Stimulated activated effector memory CD8-positive, alpha-beta T cell treated with anti-CD3 and anti-CD28 coated beads, Interleukin-12 subunit alpha, Interleukin-12 subunit beta, amount 100 ng/mL, for 72 hours (primary cell): ENCODE results near the gene PALD1.

Experiments
- ATAC-seq: fragments of 150-1000 bp; cut with Tn5 transposase; 2 replicates; pipeline ENCODE4 v1.10.0; 2021
- DNase-seq, 2 donors: peaks; one replicate each; pipeline ENCODE4 v3.0.0; 2021 to 2022; ENCODE audit warnings: low spot score in 2 of 2
- H3K27ac Mint-ChIP-seq: one replicate; pipeline ENCODE4 v1.8.0; 2022; ENCODE audit warnings: mild to moderate bottlenecking, mixed read lengths
- H3K36me3 Mint-ChIP-seq: one replicate; pipeline ENCODE4 v1.8.0; 2022; ENCODE audit warnings: mild to moderate bottlenecking, mixed read lengths
- H3K4me1 Mint-ChIP-seq: one replicate; pipeline ENCODE4 v1.8.0; 2022; ENCODE audit warnings: mixed read lengths
- H3K4me3 Mint-ChIP-seq: one replicate; pipeline ENCODE4 v1.8.0; 2022; ENCODE audit warnings: mild to moderate bottlenecking, mixed read lengths
- H3K9me3 Mint-ChIP-seq: one replicate; pipeline ENCODE4 v1.8.0; 2022; ENCODE audit warnings: mixed read lengths

PALD1 gene

GRCh38 chr10:70528741-70529362 lies 50.3 kb downstream of the PALD1 start:
- DNase-seq (no peak), ATAC-seq (no peak)
- H3K4me1 Mint-ChIP-seq: no peaks in the 10 kb centered on the region
- no peaks in the 10 kb centered on the region for H3K36me3 Mint-ChIP-seq
- no peaks in the 10 kb centered on the region for H3K9me3 Mint-ChIP-seq
- no peak overlapping the region for H3K27ac Mint-ChIP-seq
- no peak overlapping the region for H3K4me3 Mint-ChIP-seq

DNA sequence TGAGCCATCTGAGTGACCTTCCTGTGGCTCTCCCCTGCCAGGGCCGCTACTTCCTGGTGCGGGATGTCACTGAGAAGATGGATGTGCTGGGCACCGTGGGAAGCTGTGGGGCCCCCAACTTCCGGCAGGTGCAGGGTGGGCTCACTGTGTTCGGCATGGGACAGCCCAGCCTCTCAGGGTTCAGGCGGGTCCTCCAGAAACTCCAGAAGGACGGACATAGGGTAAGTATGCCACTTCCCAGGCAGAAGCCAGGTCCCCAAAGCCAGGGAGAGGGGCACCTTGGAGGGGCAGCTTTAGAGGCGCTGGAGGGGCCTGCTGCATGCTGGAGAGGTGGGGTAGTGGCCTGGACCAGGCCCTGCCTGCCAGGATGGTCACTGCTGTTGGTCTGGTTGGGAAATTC lies 51.3 kb downstream of the PALD1 start:
- no peak overlapping the region for H3K27ac Mint-ChIP-seq
- H3K9me3 Mint-ChIP-seq: no peaks in the 10 kb centered on the region
- no peaks in the 10 kb centered on the region for H3K4me1 Mint-ChIP-seq
- ATAC-seq (no peak), DNase-seq (no peak)
- H3K36me3 Mint-ChIP-seq: no peaks in the 10 kb centered on the region
- H3K4me3 Mint-ChIP-seq: no peak overlapping the region

DNA sequence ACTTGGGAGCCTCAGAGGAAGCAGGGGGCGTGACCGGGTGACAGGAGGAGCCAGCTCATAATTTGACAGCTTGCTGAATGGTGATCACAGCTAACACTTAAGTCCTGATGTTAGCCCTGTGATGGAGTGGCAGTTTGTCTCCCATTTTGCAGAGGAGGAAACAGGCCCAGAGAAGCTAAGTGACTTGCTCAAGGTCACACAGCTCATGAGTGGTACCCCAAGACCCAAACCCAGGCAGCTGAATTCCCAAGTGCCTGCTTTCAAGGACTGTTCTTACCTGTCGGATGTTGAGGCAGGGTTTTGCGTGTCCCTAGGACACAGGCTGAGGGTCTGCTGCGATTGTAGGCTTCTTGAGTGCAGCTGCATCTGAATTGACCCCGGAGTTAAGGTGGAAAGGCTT lies 51.7 kb downstream of the PALD1 start:
- no peak for DNase-seq
- Mint-ChIP-seq H3K27ac (no peak overlapping the region), H3K4me1 (no peaks in the 10 kb centered on the region), H3K9me3 (no peaks in the 10 kb centered on the region), H3K36me3 (no peaks in the 10 kb centered on the region), H3K4me3 (no peak overlapping the region)
- no peak for ATAC-seq

GRCh38 chr10:70532554-70533188 lies 54.1 kb downstream of the PALD1 start:
- Mint-ChIP-seq H3K27ac (no peak overlapping the region), H3K36me3 (no peaks in the 10 kb centered on the region), H3K9me3 (no peaks in the 10 kb centered on the region), H3K4me1 (no peaks in the 10 kb centered on the region), H3K4me3 (no peak overlapping the region)
- DNase-seq: no peak
- ATAC-seq: peak; percentile 25

DNA sequence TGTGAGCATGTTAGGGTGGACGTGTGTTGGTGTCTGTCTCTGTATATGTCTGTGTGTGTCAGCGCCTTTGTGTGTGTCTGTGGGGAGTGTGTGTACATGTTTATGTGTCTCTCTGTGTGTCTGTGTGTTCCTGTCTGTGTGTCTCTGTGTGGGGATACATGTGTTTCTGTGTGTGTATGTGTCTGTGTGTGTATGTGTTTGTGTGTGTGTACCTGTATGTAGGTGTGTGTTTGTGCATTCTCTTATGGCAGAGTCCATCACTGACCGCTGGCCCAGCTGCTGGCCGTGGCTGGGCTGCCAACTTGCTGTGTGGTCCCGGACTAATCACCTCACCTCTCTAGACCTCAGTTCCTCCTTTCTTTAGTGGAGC lies 54.6 kb downstream of the PALD1 start:
- Mint-ChIP-seq H3K4me3 (no peak overlapping the region), H3K27ac (no peak overlapping the region), H3K9me3 (no peaks in the 10 kb centered on the region), H3K4me1 (no peaks in the 10 kb centered on the region), H3K36me3 (no peaks in the 10 kb centered on the region)
- DNase-seq: no peak
- no peak for ATAC-seq

DNA sequence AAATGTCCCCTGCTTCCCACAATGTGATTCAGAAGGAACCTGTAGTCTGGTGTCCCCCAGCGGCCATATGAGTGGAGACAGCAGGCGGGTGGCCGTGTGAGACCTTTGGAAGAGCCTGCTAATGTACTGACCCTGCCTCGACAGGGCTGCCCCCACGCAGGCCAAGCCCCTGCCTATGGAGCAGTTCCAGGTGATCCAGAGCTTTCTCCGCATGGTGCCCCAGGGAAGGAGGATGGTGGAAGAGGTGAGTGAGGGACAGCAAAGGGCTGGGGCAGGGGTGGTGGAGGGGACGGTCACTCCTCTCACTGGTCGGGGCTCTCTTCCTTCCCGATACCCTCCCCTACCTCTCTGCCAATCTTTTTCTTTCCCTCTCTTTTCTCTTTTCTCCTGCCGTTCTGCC lies 55.7 kb downstream of the PALD1 start:
- Mint-ChIP-seq H3K4me1 (no peaks in the 10 kb centered on the region), H3K27ac (no peak overlapping the region), H3K4me3 (no peak overlapping the region), H3K9me3 (no peaks in the 10 kb centered on the region), H3K36me3 (no peaks in the 10 kb centered on the region)
- ATAC-seq (no peak), DNase-seq (no peak)

DNA sequence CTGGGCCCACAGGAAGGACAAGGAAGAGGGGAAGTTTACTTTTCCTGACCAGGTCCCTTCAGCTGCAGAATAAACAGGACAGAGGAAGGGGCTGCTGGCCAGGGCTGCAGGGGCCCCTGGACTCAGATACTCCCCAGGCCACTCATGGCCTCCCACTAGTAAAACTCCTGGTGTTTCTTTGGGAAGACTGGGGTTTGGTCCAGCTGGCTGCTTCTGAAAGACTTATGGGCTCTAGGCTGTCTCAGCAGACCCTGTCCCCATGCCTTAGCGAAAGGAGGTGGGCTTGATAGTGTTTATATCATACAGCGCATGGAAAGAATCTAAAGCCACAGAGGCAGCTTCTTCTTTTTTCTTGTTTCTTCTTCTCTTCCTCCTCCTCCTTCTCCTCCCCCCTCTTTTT lies 56.4 kb downstream of the PALD1 start:
- H3K27ac Mint-ChIP-seq: no peak overlapping the region

DNA sequence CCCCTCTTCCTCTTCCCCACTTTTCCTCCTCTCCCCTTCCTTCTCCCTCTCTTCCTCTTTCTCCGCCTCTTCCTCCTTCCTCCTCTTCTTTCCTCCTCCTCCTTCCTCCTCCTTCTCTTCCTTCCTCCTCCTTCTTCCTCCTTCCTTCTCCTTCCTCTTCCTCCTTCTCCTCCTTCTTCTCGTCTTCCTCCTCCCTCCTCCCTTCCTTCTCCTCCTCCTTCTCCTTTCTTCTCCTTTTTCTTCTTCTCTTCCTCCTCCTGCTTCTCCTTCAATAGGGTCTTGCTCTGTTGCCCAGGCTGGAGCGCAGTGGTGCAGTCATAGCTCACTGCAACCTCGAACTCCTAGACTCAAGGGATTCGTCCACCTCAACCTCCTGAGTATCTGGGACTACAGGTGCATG lies 56.9 kb downstream of the PALD1 start:
- Mint-ChIP-seq H3K27ac (peak overlapping the region; percentile 13), H3K4me3 (no peak overlapping the region), H3K9me3 (no peaks in the 10 kb centered on the region)

More for the DNA sequence above, 56.4 kb downstream of the PALD1 start:
- no peak for ATAC-seq
- Mint-ChIP-seq H3K4me3 (no peak overlapping the region), H3K36me3 (no peaks in the 10 kb centered on the region), H3K4me1 (no peaks in the 10 kb centered on the region), H3K9me3 (no peaks in the 10 kb centered on the region)
- DNase-seq: no peak

DNA sequence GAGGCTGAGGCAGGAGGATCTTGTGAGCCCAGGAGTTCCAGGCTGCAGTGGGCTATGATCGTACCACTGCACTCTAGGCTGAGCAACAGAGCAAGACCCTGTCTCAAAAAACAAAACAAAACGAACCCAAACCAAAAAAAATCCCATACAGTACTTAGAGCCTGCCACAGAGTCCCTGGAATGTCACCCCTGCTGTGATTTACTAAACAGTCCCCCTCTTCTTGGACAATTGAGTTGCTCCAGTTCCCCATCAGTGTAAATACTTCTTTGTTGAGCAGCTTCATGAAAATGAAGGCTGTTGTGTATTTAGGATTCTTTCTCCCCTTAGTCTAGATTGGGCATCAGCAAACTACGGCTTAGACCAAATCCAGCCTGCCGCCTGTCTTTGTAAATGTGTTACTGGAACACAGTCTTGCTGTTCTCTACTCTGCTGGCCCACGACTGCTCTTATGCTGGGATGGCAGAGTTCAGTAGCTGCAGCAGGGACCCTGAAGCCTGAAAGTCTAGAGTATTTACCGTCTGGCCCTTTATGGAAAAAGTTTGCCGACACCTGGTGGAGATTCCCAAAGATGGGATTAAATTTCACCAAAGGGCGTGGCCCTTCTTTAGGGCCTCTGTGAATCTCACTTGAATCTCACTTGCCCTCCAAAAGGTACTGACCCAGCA lies 57.8 kb downstream of the PALD1 start:
- no peak for ATAC-seq
- no peak for DNase-seq
- no peak overlapping the region for H3K4me3 Mint-ChIP-seq
- no peak overlapping the region for H3K27ac Mint-ChIP-seq
- H3K4me1 Mint-ChIP-seq: no peaks in the 10 kb centered on the region
- no peaks in the 10 kb centered on the region for H3K36me3 Mint-ChIP-seq
- H3K9me3 Mint-ChIP-seq: no peaks in the 10 kb centered on the region

More for the DNA sequence above, 56.9 kb downstream of the PALD1 start:
- no peak for DNase-seq
- Mint-ChIP-seq H3K4me1 (no peaks in the 10 kb centered on the region), H3K36me3 (no peaks in the 10 kb centered on the region)
- no peak for ATAC-seq

- H3K9me3 Mint-ChIP-seq: no peaks in the 10 kb centered on the region
- H3K36me3 Mint-ChIP-seq: no peaks in the 10 kb centered on the region
- ATAC-seq: peak; percentile 33
- no peaks in the 10 kb centered on the region for H3K4me1 Mint-ChIP-seq
- no peak overlapping the region for H3K4me3 Mint-ChIP-seq
- no peak for DNase-seq
- no peak overlapping the region for H3K27ac Mint-ChIP-seq
Observed at GRCh38 chr10:70537398-70538194, 59.0 kb downstream of the PALD1 start.

DNA sequence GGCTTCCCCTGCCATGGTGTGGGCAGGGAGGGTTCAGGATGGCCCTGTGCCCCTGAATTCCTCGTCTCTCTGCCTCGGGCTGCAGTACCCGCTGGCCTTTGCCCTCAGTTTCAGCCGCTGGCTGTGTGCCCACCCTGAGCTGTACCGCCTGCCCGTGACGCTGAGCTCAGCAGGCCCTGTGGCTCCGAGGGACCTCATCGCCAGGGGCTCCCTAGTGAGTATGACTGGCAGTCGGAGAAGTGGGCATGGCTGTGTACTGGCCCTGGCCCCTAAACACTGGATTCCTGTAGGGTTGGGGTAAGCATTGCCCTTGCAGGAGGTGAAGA lies 59.6 kb downstream of the PALD1 start:
- ATAC-seq: no peak
- DNase-seq: no peak
- Mint-ChIP-seq H3K36me3 (no peaks in the 10 kb centered on the region), H3K27ac (no peak overlapping the region), H3K9me3 (no peaks in the 10 kb centered on the region), H3K4me3 (no peak overlapping the region), H3K4me1 (no peaks in the 10 kb centered on the region)

DNA sequence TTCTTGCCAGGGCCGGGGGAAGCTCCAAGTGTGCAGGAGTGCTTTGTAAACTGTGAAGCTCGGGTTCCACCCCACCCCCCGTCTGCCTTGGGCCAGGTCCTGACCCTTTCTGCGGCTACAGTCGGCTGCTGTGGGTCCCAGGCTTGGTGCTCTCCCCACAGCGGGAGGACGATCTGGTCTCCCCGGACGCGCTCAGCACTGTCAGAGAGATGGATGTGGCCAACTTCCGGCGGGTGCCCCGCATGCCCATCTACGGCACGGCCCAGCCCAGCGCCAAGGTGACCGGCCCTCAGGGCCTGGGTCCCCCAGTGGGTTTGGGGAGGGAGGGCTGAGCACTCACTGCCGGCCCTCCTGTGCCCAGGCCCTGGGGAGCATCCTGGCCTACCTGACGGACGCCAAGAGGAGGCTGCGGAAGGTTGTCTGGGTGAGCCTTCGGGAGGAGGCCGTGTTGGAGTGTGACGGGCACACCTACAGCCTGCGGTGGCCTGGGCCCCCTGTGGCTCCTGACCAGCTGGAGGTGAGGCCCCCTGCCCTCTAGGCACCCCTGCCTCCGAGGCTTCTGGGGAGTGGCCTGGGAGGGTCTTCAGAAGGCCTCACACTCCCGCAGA lies 60.3 kb downstream of the PALD1 start:
- H3K9me3 Mint-ChIP-seq: no peaks in the 10 kb centered on the region
- H3K27ac Mint-ChIP-seq: no peak overlapping the region
- no peaks in the 10 kb centered on the region for H3K36me3 Mint-ChIP-seq
- no peaks in the 10 kb centered on the region for H3K4me1 Mint-ChIP-seq
- ATAC-seq: no peak
- no peak overlapping the region for H3K4me3 Mint-ChIP-seq
- no peak for DNase-seq

GRCh38 chr10:70539471-70539870 lies 60.9 kb downstream of the PALD1 start:
- DNase-seq (no peak), ATAC-seq (no peak)
- Mint-ChIP-seq H3K36me3 (no peaks in the 10 kb centered on the region), H3K27ac (no peak overlapping the region), H3K9me3 (no peaks in the 10 kb centered on the region), H3K4me1 (no peaks in the 10 kb centered on the region), H3K4me3 (no peak overlapping the region)

DNA sequence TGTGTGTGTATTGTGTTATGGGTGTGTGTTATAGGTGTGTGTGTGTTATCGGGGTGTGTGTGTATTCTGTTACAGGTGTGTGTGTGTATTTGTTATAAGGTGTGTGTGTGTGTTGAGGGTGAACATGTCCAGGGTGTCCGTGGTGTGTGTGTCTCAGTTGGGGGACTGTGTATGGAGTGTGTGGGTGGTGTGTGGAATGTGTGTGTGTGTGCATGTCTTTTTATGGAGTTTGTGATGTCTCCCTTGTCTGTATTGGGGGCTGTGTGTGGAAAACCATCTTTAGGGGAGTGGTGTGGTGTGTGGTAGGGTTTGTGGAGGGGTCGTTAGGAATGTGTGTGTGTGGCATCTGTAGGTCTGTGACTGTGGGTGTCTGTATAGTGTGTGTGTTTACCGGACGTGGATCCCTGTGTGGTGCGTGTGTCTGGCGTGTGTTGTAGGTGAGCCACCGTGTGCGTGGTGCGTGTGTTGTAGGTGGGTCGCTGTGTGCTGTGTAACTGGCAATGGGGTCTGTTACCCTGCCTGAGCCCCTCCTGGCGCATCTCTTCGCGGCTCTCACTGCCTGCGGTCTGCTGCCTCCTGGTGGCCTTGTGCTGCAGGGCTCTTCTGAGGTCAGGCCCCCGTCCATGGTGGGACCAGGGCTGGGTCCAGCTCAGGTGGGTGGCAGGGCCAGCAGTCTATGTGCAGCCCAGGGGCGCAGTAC lies 61.7 kb downstream of the PALD1 start:
- H3K4me3 Mint-ChIP-seq: no peak overlapping the region
- H3K4me1 Mint-ChIP-seq: no peaks in the 10 kb centered on the region
- DNase-seq (no peak), ATAC-seq (peak; percentile 33)
- H3K27ac Mint-ChIP-seq: no peak overlapping the region
- no peaks in the 10 kb centered on the region for H3K9me3 Mint-ChIP-seq
- no peaks in the 10 kb centered on the region for H3K36me3 Mint-ChIP-seq

GRCh38 chr10:70540789-70541360 lies 62.3 kb downstream of the PALD1 start:
- no peak for DNase-seq
- Mint-ChIP-seq H3K9me3 (no peaks in the 10 kb centered on the region), H3K4me1 (no peaks in the 10 kb centered on the region), H3K36me3 (no peaks in the 10 kb centered on the region), H3K4me3 (no peak overlapping the region), H3K27ac (no peak overlapping the region)
- no peak for ATAC-seq
